Heart left ventricle (tissue), 16 donors: ENCODE results near the gene DNAH3. TPM values are rescaled to one million over a fixed set of nuclear protein-coding genes. Genes with fewer than 3 reads are reported as not detected.

Experiments used
- ATAC-seq, 4 donors: fragments of 200-7000 bp; cut with Tn5 transposase; one replicate each; pipeline ENCODE4 v1.9.1; 2020 to 2022; ENCODE audit warnings: moderate library complexity in 4 of 4, mild to moderate bottlenecking in 3 of 4, moderate number of reproducible peaks in 1 of 4
- DNase-seq, 5 donors: peaks; one replicate each; pipeline ENCODE4 v3.0.0-alpha.2; 2020
- H3K27ac ChIP-seq, 12 donors: fragments of 200-600 bp; sonication (generic) in 4 of 12; one replicate each; pipeline versions ENCODE4 v1.5.0 to v1.8.0; 2016 to 2022; ENCODE audit warnings: mild to moderate bottlenecking in 2 of 12
- H3K27me3 ChIP-seq, 9 donors: fragments of 200-600 bp; sonication (generic) in 2 of 9; one replicate each; pipeline versions ENCODE4 v1.5.1 to v1.8.0; 2016 to 2022; ENCODE audit warnings: mild to moderate bottlenecking in 3 of 9
- H3K36me3 ChIP-seq, 9 donors: fragments of 200-600 bp; sonication (generic) in 2 of 9; one replicate each; pipeline versions ENCODE4 v1.5.0 to v1.8.0; 2018 to 2022; ENCODE audit warnings: mild to moderate bottlenecking in 2 of 9
- H3K4me1 ChIP-seq, 12 donors: fragments of 200-600 bp; sonication (generic) in 4 of 12; one replicate each; pipeline versions ENCODE4 v1.5.0 to v1.8.0; 2016 to 2022; ENCODE audit warnings: mild to moderate bottlenecking in 3 of 12
- H3K4me3 ChIP-seq, 12 donors: fragments of 200-600 bp; sonication (generic) in 4 of 12; one replicate each; pipeline versions ENCODE4 v1.5.0 to v1.8.0; 2017 to 2022; ENCODE audit warnings: mild to moderate bottlenecking in 9 of 12, moderate library complexity in 4 of 12
- H3K9me3 ChIP-seq, 12 donors: fragments of 200-600 bp; sonication (generic) in 4 of 12; one replicate each; pipeline versions ENCODE4 v1.5.0 to v1.8.0; 2016 to 2022; ENCODE audit warnings: mild to moderate bottlenecking in 1 of 12
- CTCF ChIP-seq, 12 donors: fragments of 200-600 bp; sonication (generic) in 4 of 12; IDR thresholded peaks; one replicate each; pipeline versions ENCODE4 v1.5.0 to v1.8.0; 2018 to 2022; ENCODE audit warnings: antibody characterized with exemption in 12 of 12, mild to moderate bottlenecking in 5 of 12
- POLR2A ChIP-seq, 2 donors: fragments of 450-650 bp; IDR thresholded peaks; one replicate each; pipeline ENCODE4 v1.6.1; 2017; ENCODE audit warnings: antibody characterized with exemption in 2 of 2, mild to moderate bottlenecking in 2 of 2, moderate library complexity in 2 of 2
- WGBS, 4 donors: extraction: QIAGEN DNeasy Blood & Tissue Kit in 2 of 4; methylation state at CpG; one replicate each; pipeline versions ENCODE4 v1.1.5 to v1.1.7; 2013 to 2018; 5-methylcytosine and 5-hydroxymethylcytosine counted together
- intact Hi-C, 10 donors: fragments of 100-400 bp; cut with DNase I; formaldehyde crosslinking; loops; one replicate each; pipeline versions ENCODE4 v1.11.1 to v1.14.2; 2022
- polyA plus RNA-seq, 2 donors: library from polyadenylated mRNA; stranded (reverse); fragments of 200-250 nt; gene quantifications; one replicate each; pipeline ENCODE4 v1.2.3, GENCODE V29; 2013
- total RNA-seq, 9 donors: library from RNA; depleted of rRNA in 2 of 9; stranded (reverse); fragments of >200 nt in 2 of 9; fragmentation: NEBNext Ultra II Directional in 3 of 9; extraction: Animal tissue kit (Norgen Biotek cat#: 25700) in 3 of 9; gene quantifications; one replicate each; pipeline versions ENCODE4 v1.1.0 to v1.2.4, GENCODE V29; 2016 to 2023
- donor health status: ischemic (EF 13 %, LVEDD 7.1; RV severe dilation, severe dysfunction).
- donor health status: healthy with polysubstance abuse.
- donor health status: DM: no; HTN: yes; CAD: no.
- donor health status: DM: no; HTN: no; CAD: no.
- donor health status: ischemic (EF 25% LVEDD 6.9; RV normal size, moderate dysfunction).
- donor health status: ischemic (EF 25% LVEDD 5.7; RV mildly dilated, moderate dysfunction).
- donor health status: healthy.
- donor health status: DM: yes; HTN: yes; CAD: no.
- donor health status: ischemic (EF 35%, LVEDD 5.7; RV mildly dilated, moderate dysfunction).
- donor health status: nonischemic (EF 11% LVEDD 7.7; RV severe dilation, severe dysfunction).
- donor health status: DM: yes; HTN: yes; CAD: no.
- donor health status: PGD.
- donor health status: ischemic (EF 29% LVEDD 5.4; RV normal size, mild dysfunction).
- donor health status: nonischemic (EF 23%, LVEDD 6.1; RV moderate dilation, normal function).

The DNAH3 gene
- total and polyA plus RNA-seq, 11 donors: 0.01 to 2.0 (median 0.87) TPM

GRCh38 chr16:21038197-21038596 lies 112.4 kb downstream of the DNAH3 start:
- Histone ChIP-seq H3K4me3 (no peak overlapping the region), H3K9me3 (no peaks in the 10 kb centered on the region), H3K27ac (no peak overlapping the region), H3K4me1 (peaks cover 0 to 7% (median 0%) of the 10 kb centered on the region in 12 donors), H3K36me3 (no peaks in the 10 kb centered on the region), H3K27me3 (no peaks in the 10 kb centered on the region)
- ATAC-seq (no peak), DNase-seq (no peak)
- 87 to 91% (median 91%) methylated on average over 7 of the region's 7 CpGs for WGBS, 4 donors
- TF ChIP-seq CTCF (IDR thresholded peaks at IDR 0.05) (no peak), POLR2A (IDR thresholded peaks at IDR 0.05) (no peak)
- intact Hi-C loops: no loop called here

DNA sequence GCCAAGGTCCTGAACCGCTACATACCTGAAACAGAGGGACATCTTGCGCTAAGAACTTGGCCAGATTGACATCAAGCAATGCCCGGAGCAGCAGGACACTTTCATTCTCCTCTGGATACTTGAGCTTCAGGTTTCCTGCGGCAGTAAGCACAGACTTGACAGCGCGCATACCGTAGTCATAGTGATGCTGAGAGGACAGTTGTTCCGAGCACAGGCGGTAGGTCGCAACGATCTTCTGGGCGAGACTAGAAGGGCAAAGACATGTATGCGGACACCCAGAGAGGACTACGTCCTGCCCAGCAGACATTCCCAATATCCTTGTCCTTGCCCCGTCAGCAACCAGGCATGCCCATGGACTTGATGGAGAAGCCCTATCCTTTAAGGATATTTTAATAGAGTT lies 112.9 kb downstream of the DNAH3 start:
- intact Hi-C loops: no loop called here
- no peak for ATAC-seq
- WGBS, 4 donors: 94 to 96% (median 94%) methylated on average over 15 of the region's 15 CpGs
- TF ChIP-seq CTCF (IDR thresholded peaks at IDR 0.05) (no peak), POLR2A (IDR thresholded peaks at IDR 0.05) (no peak)
- H3K9me3 ChIP-seq: no peaks in the 10 kb centered on the region
- H3K4me1 ChIP-seq: peaks cover 0 to 12% (median 2%) of the 10 kb centered on the region in 12 donors
- H3K36me3 ChIP-seq: no peaks in the 10 kb centered on the region
- no peak for DNase-seq
- no peak overlapping the region for H3K4me3 ChIP-seq
- H3K27me3 ChIP-seq: no peaks in the 10 kb centered on the region
- no peak overlapping the region for H3K27ac ChIP-seq

DNA sequence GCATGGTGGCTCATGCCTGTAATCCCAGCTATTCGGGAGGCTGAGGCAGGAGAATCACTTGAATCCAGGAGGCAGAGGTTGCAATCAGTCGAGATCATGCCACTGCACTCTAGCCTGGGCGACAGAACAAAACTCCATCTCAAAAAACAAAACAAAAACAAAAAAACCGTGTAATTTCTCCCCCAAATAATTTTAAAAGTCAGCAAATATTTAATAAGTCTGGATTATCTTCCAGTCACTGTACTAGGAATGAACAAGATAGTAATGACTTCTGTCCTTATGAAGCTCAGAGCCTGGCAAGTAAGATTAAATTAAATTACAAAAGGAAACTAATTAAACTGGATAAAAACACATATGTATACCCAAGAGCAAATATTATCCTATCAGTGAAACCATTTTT lies 113.5 kb downstream of the DNAH3 start:
- no peak for ATAC-seq
- intact Hi-C loops: no loop called here
- DNase-seq: no peak
- Histone ChIP-seq H3K27me3 (no peaks in the 10 kb centered on the region), H3K4me3 (no peak overlapping the region), H3K9me3 (no peaks in the 10 kb centered on the region), H3K27ac (no peak overlapping the region), H3K36me3 (no peaks in the 10 kb centered on the region), H3K4me1 (peaks cover 0 to 16% (median 2%) of the 10 kb centered on the region in 12 donors)
- 79 to 87% (median 85%) methylated on average over 4 of the region's 4 CpGs for WGBS, 4 donors
- TF ChIP-seq POLR2A (IDR thresholded peaks at IDR 0.05) (no peak), CTCF (IDR thresholded peaks at IDR 0.05) (no peak)

- 80 to 89% (median 87%) methylated on average over 3 of the region's 3 CpGs for WGBS, 4 donors
- intact Hi-C loops: no loop called here
Observed at GRCh38 chr16:21036471-21036870, 114.2 kb downstream of the DNAH3 start.

More at GRCh38 chr16:21036471-21036870, 114.2 kb downstream of the DNAH3 start:
- DNase-seq (no peak), ATAC-seq (no peak)
- H3K36me3 ChIP-seq: no peaks in the 10 kb centered on the region
- H3K27me3 ChIP-seq: no peaks in the 10 kb centered on the region
- H3K27ac ChIP-seq: no peak overlapping the region
- no peaks in the 10 kb centered on the region for H3K9me3 ChIP-seq
- H3K4me1 ChIP-seq: peaks cover 0 to 16% (median 2%) of the 10 kb centered on the region in 12 donors
- H3K4me3 ChIP-seq: no peak overlapping the region
- TF ChIP-seq CTCF (IDR thresholded peaks at IDR 0.05) (no peak), POLR2A (IDR thresholded peaks at IDR 0.05) (no peak)
